ENCODE results near the gene UBAC2.

UBAC2 gene

DNA sequence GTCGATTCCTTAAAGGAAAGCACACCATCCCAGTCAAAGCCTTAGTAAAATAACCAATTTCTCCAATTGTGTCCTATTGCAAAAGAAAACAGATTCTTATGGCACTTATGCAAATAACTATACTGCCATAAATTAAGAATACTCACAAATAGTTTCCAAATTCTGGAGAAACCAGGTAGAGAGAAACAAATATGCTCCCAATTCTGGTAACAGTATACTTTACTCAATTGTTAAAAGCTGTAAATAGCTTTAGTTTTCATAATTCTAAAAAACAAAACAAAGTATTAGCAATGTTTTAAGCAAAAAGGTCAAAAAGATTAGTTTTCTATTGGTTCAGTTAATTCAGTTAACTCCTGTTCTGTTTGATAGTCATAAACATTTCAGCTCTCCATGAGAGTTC, 18.2 kb upstream of the UBAC2 start:
- TF ChIP-seq, protein P1, sequence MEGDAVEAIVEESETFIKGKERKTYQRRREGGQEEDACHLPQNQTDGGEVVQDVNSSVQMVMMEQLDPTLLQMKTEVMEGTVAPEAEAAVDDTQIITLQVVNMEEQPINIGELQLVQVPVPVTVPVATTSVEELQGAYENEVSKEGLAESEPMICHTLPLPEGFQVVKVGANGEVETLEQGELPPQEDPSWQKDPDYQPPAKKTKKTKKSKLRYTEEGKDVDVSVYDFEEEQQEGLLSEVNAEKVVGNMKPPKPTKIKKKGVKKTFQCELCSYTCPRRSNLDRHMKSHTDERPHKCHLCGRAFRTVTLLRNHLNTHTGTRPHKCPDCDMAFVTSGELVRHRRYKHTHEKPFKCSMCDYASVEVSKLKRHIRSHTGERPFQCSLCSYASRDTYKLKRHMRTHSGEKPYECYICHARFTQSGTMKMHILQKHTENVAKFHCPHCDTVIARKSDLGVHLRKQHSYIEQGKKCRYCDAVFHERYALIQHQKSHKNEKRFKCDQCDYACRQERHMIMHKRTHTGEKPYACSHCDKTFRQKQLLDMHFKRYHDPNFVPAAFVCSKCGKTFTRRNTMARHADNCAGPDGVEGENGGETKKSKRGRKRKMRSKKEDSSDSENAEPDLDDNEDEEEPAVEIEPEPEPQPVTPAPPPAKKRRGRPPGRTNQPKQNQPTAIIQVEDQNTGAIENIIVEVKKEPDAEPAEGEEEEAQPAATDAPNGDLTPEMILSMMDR (IDR thresholded peaks at IDR 0.05; ENCODE audit: low read length, missing control alignments): no peak
- DNase-seq (ENCODE audit: low read depth): no peak
- no peak overlapping the region for H3K4me3 ChIP-seq (replicated peaks; ENCODE audit: low read depth, low read length)

DNA sequence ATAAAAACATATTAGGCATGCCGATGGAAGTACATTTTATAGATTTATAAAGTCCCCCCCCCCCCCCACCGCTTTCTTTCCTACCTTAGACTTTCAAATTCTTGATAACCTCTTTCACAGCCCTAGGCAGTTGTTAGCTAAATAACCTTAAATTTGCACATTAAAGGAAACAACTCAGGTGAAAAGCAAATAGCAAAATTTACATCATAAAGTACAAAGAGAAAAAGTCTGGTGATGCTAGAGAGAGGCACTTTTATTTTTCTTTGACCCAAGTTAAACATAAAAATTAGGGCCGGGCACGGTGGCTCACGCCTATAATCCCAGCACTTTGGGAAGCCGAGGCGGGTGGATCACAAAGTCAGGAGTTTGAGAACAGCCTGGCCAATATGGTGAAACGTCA, 15.0 kb upstream of the UBAC2 start:
- H3K4me3 ChIP-seq (replicated peaks; ENCODE audit: low read depth, low read length): no peak overlapping the region
- TF ChIP-seq, protein P1 (IDR thresholded peaks at IDR 0.05; ENCODE audit: low read length, missing control alignments): no peak
- no peak for DNase-seq (ENCODE audit: low read depth)

DNA sequence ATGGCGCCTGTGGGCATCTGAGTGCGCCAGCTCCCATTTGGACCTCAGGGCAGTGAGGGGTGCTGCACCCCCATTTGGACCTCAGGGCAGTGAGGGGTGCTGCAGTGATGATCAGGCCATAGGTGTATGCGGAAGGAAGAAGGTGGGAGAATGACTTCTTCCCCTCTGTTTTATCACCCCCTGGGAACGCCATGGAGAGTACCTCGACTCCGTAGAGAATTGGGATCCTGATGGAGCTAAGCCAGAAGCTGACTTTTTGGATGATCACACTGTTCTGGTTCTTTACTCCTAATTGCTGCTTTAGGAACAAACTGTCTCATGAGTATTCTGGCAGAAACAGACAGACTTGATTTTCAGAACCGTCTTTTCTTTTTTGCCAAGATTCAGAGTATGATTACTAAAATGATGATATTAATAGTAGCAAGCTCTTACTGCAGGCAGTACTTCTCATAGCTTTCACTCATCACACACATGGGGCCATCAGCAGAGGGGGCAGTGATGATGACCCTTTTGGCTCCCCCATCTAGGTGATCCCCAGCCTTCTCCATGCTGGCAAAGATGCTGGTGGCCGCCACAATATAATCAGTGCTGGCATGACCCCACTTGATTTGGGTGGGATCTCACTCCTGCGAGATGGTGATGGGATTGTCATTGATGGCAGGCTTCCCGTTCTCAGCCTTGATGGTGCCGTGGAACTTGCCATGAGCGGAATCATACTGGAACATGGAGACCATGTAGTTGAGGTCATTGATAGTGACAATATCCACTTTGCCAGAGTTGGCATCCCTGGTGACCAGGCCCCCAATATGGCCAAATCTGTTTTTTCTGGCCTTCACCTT, 10.3 kb upstream of the UBAC2 start:
- H3K4me3 ChIP-seq (replicated peaks; ENCODE audit: low read depth, low read length): no peak overlapping the region
- DNase-seq (ENCODE audit: low read depth): no peak
- TF ChIP-seq, protein P1 (IDR thresholded peaks at IDR 0.05; ENCODE audit: low read length, missing control alignments): no peak

DNA sequence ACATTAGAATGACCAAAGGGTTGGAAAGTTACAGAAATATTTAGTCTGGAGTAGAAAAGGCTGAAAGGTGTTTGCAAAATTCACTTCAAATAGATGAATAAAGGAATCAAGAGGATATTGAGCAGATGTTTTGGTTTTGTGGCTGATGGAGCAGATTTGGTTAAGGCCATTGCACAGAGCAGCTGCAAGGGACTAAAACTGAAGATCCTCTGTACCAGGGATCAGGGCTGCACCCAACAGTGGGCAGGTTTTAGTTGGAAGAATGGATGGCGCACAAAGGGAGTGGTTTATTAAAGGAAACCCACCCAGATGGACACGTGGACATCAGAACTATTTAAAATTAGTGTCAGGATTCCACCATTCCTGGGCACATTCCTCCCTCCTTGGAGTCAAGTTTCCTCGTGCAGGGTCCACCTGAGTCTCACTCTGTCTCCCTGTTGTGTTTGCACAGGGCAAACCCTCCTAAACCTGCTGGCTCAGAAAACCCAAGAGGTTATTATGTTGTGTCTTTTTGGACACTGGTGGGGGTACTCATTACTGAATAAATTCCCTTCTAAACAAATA, 9.2 kb upstream of the UBAC2 start:
- H3K4me3 ChIP-seq (replicated peaks; ENCODE audit: low read depth, low read length): no peak overlapping the region
- DNase-seq (ENCODE audit: low read depth): no peak
- TF ChIP-seq, protein P1 (IDR thresholded peaks at IDR 0.05; ENCODE audit: low read length, missing control alignments): no peak

DNA sequence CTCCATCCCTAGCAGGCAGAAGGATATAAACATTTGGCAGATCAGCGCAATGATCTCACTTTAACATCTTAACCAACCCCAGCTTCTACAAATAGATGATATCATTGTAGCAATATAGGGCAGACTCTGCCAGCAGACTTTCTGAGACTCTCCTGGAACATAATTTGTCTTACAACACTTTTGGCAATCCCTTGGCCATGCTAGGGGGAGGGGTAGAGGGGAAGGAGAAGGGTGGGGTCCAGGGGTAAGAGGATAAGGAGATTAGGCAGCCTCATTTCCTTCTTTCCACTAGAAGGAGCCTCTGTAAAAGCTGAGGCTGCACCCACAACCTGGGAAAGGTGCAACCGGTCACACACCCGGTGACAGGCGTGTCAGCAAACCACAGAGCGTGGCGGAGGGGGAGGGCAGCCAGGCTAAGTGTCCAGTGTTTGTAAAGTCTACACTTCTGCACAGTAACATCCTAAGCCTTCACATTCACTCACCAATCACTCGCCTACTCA, 8.7 kb upstream of the UBAC2 start:
- DNase-seq (ENCODE audit: low read depth): no peak
- TF ChIP-seq, protein P1 (IDR thresholded peaks at IDR 0.05; ENCODE audit: low read length, missing control alignments): no peak

DNA sequence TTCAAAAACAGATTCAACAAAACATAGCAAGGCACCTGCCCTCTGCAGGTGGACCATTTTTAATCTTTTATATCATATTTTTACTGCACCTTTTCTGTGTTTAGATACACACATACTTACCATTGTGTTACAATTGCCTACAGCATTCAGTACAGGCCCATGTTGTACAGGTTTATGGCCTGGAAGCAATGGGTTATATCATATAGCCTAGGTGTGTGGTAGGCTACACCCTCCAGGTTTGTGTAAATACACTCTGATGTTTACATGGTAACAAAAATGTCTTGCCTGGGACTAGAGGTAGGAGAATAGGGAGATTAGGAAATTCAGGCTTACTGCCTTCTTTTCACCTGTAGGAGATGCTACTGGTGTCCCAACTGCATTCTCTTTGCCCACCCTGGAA, 8.2 kb upstream of the UBAC2 start:
- TF ChIP-seq, protein P1 (IDR thresholded peaks at IDR 0.05; ENCODE audit: low read length, missing control alignments): no peak
- DNase-seq (ENCODE audit: low read depth): no peak
- H3K4me3 ChIP-seq (replicated peaks; ENCODE audit: low read depth, low read length): no peak overlapping the region

More for the DNA sequence above, 8.7 kb upstream of the UBAC2 start:
- H3K4me3 ChIP-seq (replicated peaks; ENCODE audit: low read depth, low read length): no peak overlapping the region
